GM18511 (cell line): ENCODE results near the gene VRK3.
"Not testable (repeated sequence)": the region's sequence is repeated elsewhere in the genome, so short reads cannot be mapped to it uniquely, and the experiment has no call there.

Experiments used
- ATAC-seq: cut with Tn5 transposase; IDR thresholded peaks from one replicate; pipeline ENCODE4 v1.9.1; 2021; ENCODE audit warnings: mild to moderate bottlenecking, moderate library complexity; ENCODE audit not compliant: unreplicated experiment

Gene VRK3

GRCh38 chr19:49958596-49958995 is 66.6 kb downstream of the VRK3 start:
- not testable (repeated sequence) for ATAC-seq

GRCh38 chr19:49958144-49958543 is 67.0 kb downstream of the VRK3 start:
- not testable (repeated sequence) for ATAC-seq

DNA sequence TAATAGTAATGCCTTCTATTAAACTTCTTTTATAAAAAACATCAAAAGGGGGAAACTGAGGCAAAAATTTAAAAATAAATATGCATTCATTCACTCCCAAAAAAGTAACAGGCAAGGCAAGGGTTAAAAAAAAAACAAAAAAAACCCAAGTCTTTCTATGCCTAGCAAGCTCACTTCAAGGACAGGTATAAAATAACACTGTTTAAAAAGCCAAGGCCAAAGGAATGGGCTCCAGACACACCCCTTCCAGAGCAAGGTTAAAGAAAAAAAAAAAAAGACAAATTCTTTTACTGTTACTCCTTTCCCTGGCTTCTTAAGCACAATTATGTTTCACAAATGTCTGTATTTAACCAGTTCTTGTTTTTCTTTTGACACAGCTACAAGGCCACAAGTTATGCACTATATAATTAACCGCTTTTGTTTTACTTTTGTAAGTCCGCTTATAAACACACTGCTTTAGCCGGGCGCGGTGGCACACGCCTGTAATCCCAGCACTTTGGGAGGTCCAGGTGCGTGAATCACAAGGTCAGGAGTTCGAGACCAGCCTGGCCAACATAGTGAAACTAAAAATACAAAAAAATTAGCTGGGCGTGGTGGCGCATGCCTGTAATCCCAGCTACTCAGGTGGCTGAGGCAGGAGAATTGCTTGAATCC is 67.8 kb downstream of the VRK3 start:
- ATAC-seq: no peak

GRCh38 chr19:49956115-49956495 is 69.1 kb downstream of the VRK3 start:
- no peak for ATAC-seq

DNA sequence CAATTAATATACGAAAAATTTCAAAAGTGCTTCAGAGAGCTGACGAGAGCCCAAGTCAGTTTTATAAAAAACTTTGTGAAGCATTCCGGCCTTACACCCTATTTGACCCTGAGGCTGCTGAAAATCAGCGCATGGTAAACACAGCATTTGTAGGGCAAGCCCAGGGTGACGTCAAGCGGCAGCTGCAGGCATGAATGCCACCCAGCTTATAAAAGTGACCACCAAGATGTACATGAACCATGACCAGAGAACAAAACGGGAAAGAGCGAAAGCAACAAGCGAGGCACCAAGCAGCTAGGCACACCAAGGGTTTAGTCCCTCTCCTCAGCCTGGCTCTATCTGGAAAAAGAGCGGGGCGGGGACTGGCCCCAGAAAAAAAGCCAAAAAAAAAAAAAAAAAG is 70.2 kb downstream of the VRK3 start:
- no peak for ATAC-seq

DNA sequence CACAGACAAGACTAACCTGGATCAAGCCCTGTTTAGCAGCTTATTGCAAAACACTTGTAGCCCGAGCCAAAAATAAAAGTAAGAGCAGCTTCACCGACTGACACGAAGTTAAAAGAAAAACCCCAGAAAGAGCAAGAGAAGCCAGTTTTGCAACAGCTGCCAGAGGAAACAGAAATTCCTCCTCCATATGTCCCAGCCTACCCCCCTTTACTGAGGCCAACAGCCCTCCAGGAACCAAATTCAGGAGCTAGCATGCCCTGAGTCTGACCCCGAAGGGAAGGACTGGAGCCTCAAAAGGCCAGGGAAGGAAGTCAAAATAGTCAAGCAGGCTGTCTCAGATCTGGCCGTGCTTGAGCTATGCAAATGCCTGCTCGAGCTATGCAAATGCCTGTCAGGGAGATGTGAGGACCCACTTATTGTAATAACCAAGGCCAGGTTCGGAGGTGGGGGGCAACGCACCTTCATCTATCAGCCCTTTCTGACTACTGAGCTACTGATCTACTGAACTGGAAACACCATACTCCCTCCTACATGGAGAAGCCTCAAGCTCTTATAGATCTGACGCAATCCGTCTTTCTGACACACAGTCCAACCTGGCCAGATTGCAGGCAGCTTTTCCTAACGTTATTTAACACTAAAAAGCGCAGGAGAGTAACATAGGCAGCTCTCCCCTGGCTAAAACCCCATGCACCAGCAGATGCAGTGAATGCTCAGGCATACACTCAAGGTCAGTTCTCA is 70.9 kb downstream of the VRK3 start:
- ATAC-seq: no peak

DNA sequence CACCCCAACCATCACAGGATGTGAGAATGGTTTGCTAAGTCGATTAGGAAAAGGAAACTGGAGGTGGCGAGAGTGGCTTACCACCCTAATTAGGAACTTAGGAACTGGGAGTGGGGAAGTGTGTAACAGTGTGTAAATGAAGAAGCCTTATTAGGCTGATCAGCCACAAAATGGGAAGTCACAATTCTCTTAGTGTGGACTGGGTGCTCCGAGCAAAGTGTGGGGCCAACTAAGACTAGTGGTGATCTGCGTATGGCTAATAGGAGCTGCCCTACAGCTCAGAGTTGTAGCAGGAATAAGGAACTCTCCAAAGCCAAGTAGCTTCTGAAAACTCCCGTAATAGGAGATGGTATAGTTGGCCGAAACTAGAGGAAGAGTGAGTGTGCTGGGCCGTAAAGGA is 71.8 kb downstream of the VRK3 start:
- no peak for ATAC-seq

- ATAC-seq: no peak
Measured at GRCh38 chr19:49952906-49953305, 72.3 kb downstream of the VRK3 start.

DNA sequence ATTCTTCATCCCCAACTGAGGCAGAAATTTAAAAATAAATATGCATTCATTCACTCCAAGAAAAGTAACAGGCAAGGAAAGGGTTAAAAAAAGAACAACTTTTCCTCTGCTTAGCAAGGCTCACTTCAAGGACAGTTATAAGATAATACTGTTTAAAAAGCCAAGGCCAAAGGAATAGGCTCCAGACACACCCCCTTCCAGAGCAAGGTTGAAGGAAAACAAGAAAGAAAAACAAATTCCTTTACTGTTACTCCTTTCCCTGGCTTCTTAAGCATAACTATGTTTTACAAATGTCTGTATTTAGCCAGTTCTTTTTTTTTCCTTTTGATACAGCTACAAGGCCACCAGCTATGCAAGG is 72.7 kb downstream of the VRK3 start:
- no peak for ATAC-seq

DNA sequence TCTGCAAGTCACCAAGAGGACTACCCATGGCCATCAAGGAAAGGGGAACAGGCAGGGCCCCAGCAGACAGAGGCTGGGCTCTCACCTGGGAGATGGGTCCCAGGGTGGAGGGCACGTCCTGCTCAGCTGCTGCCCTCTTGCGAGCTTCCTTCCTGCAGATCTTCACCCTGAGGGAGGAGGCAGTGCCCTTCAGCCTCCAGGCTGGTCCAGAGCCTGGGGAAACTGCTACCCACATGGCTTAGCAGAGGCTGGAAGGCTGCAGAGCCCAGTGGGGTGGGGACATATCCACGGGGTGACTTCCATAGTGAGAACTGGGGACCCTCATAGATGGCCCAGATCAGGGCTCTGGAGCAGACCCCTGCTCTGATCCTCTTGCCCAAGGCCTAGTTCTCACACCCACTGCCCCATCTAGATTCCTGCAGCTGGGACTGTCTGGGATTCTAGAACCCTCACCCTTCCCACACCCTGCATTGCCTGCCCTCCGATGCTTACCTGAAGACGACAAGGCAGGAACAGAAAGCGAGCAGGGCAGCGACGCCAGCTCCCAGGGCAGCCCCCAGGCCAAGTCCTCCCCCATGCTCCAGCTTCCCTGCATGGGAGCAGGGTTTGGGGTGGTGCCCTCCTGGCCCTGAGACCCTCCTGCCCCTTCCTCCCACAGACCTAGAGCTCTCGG is 73.2 kb downstream of the VRK3 start:
- no peak for ATAC-seq

DNA sequence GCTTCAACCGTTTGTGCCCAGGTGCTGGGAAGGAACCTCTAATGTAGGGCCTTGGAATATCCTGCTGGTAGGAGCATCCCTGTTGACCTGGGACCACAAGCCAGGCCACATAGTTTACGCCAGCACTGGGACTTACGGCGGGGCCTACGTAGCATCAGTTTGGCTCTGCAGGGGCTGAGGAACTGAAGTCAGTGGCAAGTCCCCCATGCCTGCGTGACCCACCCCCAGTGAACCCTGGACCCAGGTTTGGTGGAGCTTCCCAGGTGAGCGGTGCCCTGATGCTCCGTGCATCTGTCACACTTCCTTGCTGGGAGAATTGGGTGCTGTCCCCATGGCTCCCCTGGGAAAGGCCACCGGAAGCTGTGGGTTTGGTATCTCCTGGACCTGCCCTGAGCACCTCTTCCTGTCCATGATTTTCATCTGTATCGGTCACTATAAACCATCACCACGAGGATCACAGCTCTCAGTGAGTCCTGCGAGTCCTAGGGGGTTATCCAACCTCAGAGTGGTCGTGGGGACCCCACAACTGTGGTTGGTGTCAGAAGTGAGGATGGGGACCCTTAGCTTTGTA is 74.1 kb downstream of the VRK3 start:
- ATAC-seq: no peak

DNA sequence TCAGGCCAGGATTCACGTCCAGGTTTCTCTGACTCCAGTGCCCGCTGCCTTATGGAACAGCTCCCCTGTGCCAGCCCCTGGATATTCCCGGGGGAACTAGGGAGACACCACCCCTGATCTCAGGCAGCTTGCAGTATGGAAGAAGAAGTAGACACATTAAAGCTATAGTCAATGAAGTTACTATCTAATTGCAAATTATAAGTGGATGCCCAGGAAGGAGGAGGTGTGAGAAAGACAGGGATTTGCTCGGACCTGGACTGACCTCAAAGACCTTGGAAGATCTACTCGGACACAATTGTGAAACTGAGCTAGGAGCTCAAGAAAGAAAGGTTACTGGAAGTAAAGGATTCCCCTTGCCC is 74.6 kb downstream of the VRK3 start:
- ATAC-seq: no peak

GRCh38 chr19:49949742-49950589 is 75.2 kb downstream of the VRK3 start:
- ATAC-seq: no peak

DNA sequence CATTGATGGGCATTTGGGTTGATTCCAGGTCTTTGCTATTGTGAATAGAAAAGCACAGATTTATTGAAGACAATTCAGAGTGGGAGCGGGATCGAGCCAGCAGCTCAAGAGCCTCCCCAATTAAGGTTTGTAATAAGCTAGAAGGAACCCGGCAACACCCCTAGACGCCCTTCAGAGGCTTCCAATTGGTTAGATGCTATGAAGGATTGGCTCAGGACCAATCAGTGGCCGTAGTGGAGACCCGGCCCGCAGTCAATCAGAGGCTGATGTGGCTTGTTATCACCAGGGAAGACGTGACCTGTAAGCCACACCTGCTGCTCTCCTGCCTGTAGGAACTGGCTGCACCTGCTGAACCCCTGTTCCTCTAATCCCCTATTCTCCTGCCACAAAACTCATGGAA is 78.8 kb downstream of the VRK3 start:
- no peak for ATAC-seq

DNA sequence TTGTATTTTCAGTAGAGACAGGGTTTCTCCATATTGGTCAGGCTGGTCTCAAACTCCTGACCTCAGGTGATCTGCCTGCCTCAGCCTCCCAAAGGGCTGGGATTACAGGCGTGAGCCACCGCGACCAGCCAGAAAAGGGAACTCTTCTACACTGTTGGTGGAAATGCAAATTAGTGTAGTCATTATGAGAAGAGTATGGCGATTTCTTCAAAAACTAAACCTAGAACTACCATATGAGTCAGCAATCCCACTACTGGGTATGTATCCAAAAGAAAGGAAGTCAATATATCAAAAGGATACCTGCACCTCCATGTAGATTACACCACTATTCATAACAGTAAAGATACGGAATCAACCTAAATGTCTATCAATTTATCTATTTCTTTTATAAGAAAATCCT is 80.6 kb downstream of the VRK3 start:
- ATAC-seq: not testable (repeated sequence)

GRCh38 chr19:49940482-49940791 is 84.7 kb downstream of the VRK3 start:
- no peak for ATAC-seq

DNA sequence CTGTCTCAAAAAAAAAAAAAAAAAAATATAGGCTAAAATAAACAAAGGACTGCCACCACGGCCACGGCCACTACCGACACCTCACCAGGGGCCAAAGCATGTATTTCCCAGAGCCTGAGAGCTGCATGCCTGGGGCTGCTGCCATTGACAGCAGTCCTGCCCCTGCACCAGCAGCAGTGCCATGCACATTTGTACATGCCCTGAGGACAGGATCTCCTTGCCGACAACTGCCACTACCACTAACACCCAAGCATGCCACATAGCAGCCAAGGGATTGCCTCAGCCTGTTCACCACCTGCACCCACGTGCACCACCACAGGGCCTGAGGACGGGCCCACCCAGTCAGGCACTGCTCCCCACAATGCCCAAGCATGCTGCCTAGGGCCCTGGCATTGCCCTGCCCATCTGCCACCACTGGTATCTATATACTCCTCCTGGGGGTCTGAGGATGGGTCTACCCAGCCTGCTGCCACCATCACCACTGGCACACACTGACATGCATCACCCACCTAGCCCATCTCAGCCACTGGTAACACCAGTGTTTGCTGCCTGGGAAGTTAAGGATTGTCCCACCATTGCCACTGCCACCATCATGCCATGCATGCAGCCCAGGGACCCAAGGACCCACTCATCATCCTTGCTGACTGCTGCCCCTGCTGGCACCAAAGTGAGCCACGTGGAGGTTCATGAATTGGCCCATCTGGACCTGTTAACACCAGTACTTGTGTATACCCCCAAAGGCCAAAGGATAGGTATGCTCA is 85.3 kb downstream of the VRK3 start:
- ATAC-seq: no peak

DNA sequence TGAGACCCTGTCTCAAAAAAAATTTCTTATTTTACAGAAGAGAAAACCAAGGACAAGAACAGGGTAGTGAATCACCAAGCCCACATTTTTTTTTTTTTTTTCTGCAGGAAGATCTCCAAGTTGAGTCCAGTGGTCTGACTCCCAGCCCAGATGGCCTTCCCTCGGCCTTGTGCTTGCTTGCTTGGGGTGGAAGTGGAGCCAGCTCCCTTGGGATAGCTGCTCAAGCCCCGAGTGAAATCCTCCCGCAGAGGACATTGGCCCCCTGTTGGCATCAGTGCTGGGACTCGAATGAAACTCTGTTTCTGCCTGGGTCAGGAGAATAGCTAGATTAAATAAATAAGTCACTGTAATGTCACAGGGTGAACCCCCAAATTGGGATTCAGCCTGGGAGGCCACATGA is 86.5 kb downstream of the VRK3 start:
- ATAC-seq: no peak

DNA sequence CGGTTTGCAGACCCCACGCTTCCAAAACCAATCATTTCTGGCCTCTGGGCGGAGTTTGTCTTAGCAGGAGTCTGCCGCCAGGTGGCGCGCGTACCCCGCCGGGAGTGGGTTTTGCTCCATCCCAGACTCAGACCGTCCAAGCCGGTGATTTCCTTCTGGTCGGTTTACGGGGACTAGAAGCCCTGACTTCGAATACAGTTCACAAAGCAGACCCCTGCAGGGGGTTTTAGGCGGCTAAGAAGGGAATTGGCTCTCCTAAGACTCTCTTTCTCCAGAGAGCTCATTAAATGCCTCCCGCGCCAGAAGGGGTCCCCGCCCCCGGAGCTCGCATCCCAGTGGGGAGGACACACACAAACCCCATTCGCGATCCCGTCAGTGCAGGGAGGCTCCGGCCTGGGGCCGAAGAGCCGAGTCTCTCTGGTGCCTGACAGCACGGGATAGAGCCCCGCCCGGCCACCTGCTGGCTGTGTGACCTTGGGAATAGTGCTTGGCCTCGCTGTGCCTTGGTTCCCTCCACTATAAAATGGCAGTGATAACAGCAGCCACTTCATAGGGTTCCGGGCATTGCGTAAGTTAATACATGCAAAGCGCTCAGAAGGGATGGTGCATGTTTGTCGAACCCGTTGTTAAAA is 87.3 kb downstream of the VRK3 start:
- no peak for ATAC-seq

- ATAC-seq: no peak
Measured at GRCh38 chr19:49936549-49936948, 88.6 kb downstream of the VRK3 start.
